Spleen (tissue), 11 donors: ENCODE measurements around the gene TNXB. TPM values are rescaled to one million over a fixed set of nuclear protein-coding genes. Genes with fewer than 3 reads are reported as not detected.
"Not testable (repeated sequence)": the region's sequence is repeated elsewhere in the genome, so short reads cannot be mapped to it uniquely, and the experiment has no call there.

Experiments
- DNase-seq: peaks from one replicate; pipeline ENCODE4 v3.0.0-alpha.2; 2020
- H3K27ac ChIP-seq, 8 donors: fragments of 200-600 bp; sonication (generic) in 7 of 8; 1 replicate in 4 of 8; 2 replicates in 4 of 8; pipeline versions ENCODE4 v1.5.0 to v1.8.0; 2016 to 2021; ENCODE audit warnings: inconsistent platforms in 4 of 8, mild to moderate bottlenecking in 4 of 8, moderate library complexity in 1 of 8
- H3K27me3 ChIP-seq, 7 donors: fragments of 200-600 bp; sonication (generic) in 6 of 7; replicated peaks in 1 of 7; 1 replicate in 4 of 7; 2 replicates in 3 of 7; pipeline versions ENCODE4 v1.5.0 to v1.8.0; 2016 to 2021; ENCODE audit warnings: inconsistent platforms in 3 of 7, mild to moderate bottlenecking in 1 of 7
- H3K36me3 ChIP-seq, 6 donors: fragments of 200-600 bp; sonication (generic) in 5 of 6; 1 replicate in 4 of 6; 2 replicates in 2 of 6; pipeline versions ENCODE4 v1.5.0 to v1.8.0; 2016 to 2021; ENCODE audit warnings: inconsistent platforms in 2 of 6
- H3K4me1 ChIP-seq, 6 donors: fragments of 200-600 bp; sonication (generic) in 5 of 6; 1 replicate in 3 of 6; 2 replicates in 3 of 6; pipeline versions ENCODE4 v1.5.0 to v1.8.0; 2016 to 2021; ENCODE audit warnings: inconsistent platforms in 3 of 6
- H3K4me3 ChIP-seq, 8 donors: fragments of 200-600 bp; sonication (generic) in 7 of 8; 1 replicate in 4 of 8; 2 replicates in 4 of 8; pipeline versions ENCODE4 v1.5.0 to v1.8.0; 2016 to 2021; ENCODE audit warnings: inconsistent platforms in 4 of 8, mild to moderate bottlenecking in 4 of 8, moderate library complexity in 2 of 8
- H3K9me3 ChIP-seq, 8 donors: fragments of 200-600 bp; sonication (generic) in 7 of 8; 1 replicate in 4 of 8; 2 replicates in 4 of 8; pipeline versions ENCODE4 v1.5.0 to v1.8.0; 2016 to 2021; ENCODE audit warnings: inconsistent platforms in 4 of 8
- POLR2AphosphoS5 ChIP-seq, 3 donors: sonication (generic); formaldehyde crosslinking; IDR thresholded peaks; one replicate each; pipeline ENCODE4 v1.5.1; 2017; ENCODE audit warnings: antibody characterized with exemption in 3 of 3
- WGBS, 5 donors: extraction: QIAGEN DNeasy Blood & Tissue Kit in 3 of 5; methylation state at CpG; one replicate each; pipeline versions ENCODE4 v1.1.5 to v1.1.7; 2013 to 2018; 5-methylcytosine and 5-hydroxymethylcytosine counted together
- intact Hi-C: fragments of 100-400 bp; cut with DNase I; formaldehyde crosslinking; loops from one replicate; pipeline ENCODE4 v1.15.0; 2023; ENCODE audit warnings: low total_unique reads
- polyA plus RNA-seq, 3 donors: library from polyadenylated mRNA; stranded (reverse); fragments of 200-250 nt; gene quantifications; one replicate each; pipeline ENCODE4 v1.2.1, GENCODE V29; 2013
- total RNA-seq, 7 donors: library from RNA; depleted of rRNA in 3 of 7; stranded (reverse); fragments of >200 nt in 3 of 7; fragmentation: NEBNext Ultra II Directional in 4 of 7; extraction: Animal tissue kit (Norgen Biotek cat#: 25700) in 4 of 7; gene quantifications; one replicate each; pipeline versions ENCODE4 v1.1.0 to v1.2.1, GENCODE V29; 2016 to 2021
- donor health status: healthy with polysubstance abuse.
- donor health status: DM: no; HTN: no; CAD: no; lungs with moderate emphysema.
- donor health status: DM: no; HTN: no; CAD: no.
- donor health status: Bipolar disorder and iron deficiency.
- donor health status: healthy.
- donor health status: DM: no; HTN: no; CAD: no.
- donor health status: DM: yes; HTN: yes; CAD: no.

The TNXB gene
- total and polyA plus RNA-seq, 10 donors: 13.7 to 117 (median 63.3) TPM

DNA sequence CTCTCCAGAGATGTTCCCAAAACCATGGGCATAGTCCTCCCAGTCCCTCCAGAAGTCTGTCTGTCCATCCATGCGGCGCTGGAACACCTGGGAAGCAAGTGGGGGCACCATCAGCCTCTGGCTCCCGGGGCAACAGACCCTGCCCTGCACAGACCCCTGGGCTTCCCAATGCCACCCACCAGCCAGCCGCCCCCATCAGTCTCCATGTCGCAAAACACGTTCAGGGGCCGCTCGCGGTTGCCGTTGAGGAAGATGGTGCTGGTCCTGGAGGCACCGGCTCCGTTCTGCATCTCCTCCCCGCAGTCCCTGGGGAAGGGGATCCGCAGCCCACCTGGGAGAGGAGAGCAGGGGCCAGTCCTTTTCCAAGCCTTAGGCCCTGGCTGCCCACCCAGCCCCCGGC, 66.9 kb downstream of the TNXB start:
- H3K27ac ChIP-seq, H3K4me3 ChIP-seq, H3K9me3 ChIP-seq, intact Hi-C loops, H3K36me3 ChIP-seq, H3K27me3 ChIP-seq: not testable (repeated sequence)
- 92 to 100% (median 94%) methylated on average over 5 to 14 of the region's 15 CpGs; no CpG with 5 or more reads in 1 of the 5 donors for WGBS, 5 donors
- DNase-seq: peak; percentile 55
- peaks cover 0 to 18% (median 10%) of the 10 kb centered on the region in 6 donors for H3K4me1 ChIP-seq

DNA sequence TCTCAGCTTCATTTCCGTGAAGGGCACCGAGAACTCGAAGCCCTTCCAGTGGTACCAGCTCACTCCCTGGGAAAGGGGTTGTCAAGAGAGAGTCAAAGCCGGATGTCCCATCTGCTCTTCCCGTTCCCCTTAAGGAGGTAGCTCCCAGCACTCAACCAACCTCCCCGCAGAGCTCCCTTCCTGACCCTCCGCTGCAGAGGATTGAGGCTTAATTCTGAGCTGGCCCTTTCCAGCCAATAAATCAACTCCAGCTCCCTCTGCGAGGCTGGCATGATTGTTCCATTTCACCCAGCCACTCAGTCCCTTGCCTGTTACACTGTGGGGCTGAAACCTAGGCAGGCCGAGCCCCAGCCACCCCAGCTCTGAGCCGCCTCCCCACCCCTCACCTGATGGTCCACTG, 67.8 kb downstream of the TNXB start:
- peak; percentile 46 for DNase-seq
- H3K36me3 ChIP-seq, H3K27me3 ChIP-seq, H3K4me1 ChIP-seq, H3K27ac ChIP-seq, H3K9me3 ChIP-seq, H3K4me3 ChIP-seq, intact Hi-C loops: not testable (repeated sequence)
- 76 to 83% (median 79%) methylated on average over 3 to 6 of the region's 10 CpGs; no CpG with 5 or more reads in 1 of the 5 donors for WGBS, 5 donors

DNA sequence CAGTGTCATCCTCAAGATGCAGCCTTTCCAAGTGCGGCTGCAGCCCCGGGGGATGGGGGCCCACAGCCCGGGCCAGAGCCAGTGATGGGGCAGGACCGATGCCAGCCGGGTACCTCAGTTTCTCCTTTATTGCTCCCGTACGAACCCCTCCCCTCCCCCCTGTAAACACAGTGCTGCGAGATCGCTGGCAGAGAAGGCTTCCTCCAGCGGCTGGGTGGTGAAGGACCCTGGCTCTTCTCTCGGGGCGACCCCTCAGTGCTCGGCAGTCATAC, 68.2 kb downstream of the TNXB start:
- intact Hi-C loops, H3K36me3 ChIP-seq, H3K4me3 ChIP-seq, H3K4me1 ChIP-seq, H3K9me3 ChIP-seq, H3K27me3 ChIP-seq, H3K27ac ChIP-seq: not testable (repeated sequence)
- 71 to 81% (median 79%) methylated on average over 5 to 7 of the region's 13 CpGs; no CpG with 5 or more reads in 2 of the 5 donors for WGBS, 5 donors
- peak; percentile 38 for DNase-seq

DNA sequence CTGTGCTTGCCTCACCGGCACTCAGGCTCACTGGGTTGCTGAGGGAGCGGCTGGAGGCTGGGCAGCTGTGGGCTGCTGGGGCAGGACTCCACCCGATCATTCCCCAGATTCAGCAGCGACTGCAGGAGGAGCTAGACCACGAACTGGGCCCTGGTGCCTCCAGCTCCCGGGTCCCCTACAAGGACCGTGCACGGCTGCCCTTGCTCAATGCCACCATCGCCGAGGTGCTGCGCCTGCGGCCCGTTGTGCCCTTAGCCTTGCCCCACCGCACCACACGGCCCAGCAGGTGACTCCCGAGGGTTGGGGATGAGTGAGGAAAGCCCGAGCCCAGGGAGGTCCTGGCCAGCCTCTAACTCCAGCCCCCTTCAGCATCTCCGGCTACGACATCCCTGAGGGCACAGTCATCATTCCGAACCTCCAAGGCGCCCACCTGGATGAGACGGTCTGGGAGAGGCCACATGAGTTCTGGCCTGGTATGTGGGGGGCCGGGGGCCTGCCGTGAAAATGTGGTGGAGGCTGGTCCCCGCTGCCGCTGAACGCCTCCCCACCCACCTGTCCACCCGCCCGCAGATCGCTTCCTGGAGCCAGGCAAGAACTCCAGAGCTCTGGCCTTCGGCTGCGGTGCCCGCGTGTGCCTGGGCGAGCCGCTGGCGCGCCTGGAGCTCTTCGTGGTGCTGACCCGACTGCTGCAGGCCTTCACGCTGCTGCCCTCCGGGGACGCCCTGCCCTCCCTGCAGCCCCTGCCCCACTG, 68.7 kb downstream of the TNXB start:
- H3K9me3 ChIP-seq, intact Hi-C loops, H3K36me3 ChIP-seq, DNase-seq, H3K27me3 ChIP-seq, H3K4me1 ChIP-seq, H3K4me3 ChIP-seq, H3K27ac ChIP-seq: not testable (repeated sequence)
- 85 to 96% (median 93%) methylated on average over 22 of the region's 43 CpGs; no CpG with 5 or more reads in 2 of the 5 donors for WGBS, 5 donors

DNA sequence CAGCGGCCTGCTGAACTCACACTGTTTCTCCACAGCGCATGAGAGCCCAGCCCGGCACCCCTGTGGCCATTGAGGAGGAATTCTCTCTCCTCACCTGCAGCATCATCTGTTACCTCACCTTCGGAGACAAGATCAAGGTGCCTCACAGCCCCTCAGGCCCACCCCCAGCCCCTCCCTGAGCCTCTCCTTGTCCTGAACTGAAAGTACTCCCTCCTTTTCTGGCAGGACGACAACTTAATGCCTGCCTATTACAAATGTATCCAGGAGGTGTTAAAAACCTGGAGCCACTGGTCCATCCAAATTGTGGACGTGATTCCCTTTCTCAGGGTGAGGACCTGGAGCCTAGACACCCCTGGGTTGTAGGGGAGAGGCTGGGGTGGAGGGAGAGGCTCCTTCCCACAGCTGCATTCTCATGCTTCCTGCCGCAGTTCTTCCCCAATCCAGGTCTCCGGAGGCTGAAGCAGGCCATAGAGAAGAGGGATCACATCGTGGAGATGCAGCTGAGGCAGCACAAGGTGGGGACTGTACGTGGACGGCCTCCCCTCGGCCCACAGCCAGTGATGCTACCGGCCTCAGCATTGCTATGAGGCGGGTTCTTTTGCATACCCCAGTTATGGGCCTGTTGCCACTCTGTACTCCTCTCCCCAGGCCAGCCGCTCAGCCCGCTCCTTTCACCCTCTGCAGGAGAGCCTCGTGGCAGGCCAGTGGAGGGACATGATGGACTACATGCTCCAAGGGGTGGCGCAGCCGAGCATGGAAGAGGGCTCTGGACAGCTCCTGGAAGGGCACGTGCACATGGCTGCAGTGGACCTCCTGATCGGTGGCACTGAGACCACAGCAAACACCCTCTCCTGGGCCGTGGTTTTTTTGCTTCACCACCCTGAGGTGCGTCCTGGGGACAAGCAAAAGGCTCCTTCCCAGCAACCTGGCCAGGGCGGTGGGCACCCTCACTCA, 69.5 kb downstream of the TNXB start:
- 79 to 98% (median 80%) methylated on average over 4 to 23 of the region's 24 CpGs for WGBS, 5 donors
- H3K9me3 ChIP-seq, H3K4me3 ChIP-seq, H3K27ac ChIP-seq, DNase-seq, intact Hi-C loops, H3K36me3 ChIP-seq, H3K27me3 ChIP-seq, H3K4me1 ChIP-seq: not testable (repeated sequence)

DNA sequence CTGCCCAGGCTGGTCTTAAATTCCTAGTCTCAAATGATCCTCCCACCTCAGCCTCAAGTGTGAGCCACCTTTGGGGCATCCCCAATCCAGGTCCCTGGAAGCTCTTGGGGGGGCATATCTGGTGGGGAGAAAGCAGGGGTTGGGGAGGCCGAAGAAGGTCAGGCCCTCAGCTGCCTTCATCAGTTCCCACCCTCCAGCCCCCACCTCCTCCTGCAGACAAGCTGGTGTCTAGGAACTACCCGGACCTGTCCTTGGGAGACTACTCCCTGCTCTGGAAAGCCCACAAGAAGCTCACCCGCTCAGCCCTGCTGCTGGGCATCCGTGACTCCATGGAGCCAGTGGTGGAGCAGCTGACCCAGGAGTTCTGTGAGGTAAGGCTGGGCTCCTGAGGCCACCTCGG, 70.3 kb downstream of the TNXB start:
- H3K9me3 ChIP-seq, H3K4me1 ChIP-seq, H3K27me3 ChIP-seq, intact Hi-C loops, DNase-seq, H3K4me3 ChIP-seq, H3K27ac ChIP-seq, H3K36me3 ChIP-seq: not testable (repeated sequence)
- 82 to 87% (median 84%) methylated on average over 2 to 4 of the region's 5 CpGs for WGBS, 5 donors

DNA sequence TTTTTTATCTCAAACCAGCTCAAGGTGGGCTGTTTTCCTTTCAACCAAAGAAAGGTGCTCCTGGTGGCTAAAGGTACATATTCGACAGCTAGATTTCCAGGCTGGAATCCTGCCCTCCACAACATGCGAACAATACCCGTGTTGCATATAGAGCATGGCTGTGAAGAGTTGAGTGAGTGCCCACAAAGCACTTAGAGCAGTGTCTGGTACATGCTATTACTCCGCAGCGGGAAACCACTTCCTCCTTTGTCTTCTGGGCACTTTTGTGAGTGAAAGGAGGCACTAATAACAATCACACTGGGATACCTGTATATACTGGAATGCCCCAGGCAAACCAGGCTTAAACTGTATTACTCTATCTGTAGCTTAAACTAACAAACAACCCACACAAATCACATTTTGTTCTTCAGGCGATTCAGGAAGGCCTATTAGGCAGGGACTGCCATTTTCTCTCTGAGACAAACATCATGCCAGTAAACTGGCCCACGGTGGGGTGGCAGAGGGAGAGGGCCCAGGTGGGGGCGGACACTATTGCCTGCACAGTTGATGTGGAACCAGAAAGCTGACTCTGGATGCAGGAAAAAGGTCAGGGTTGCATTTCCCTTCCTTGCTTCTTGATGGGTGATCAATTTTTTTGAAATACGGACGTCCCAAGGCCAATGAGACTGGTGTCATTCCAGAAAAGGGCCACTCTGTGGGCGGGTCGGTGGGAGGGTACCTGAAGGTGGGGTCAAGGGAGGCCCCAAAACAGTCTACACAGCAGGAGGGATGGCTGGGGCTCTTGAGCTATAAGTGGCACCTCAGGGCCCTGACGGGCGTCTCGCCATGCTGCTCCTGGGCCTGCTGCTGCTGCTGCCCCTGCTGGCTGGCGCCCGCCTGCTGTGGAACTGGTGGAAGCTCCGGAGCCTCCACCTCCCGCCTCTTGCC, 71.3 kb downstream of the TNXB start, which contains the start of gene CYP21A2:
Gene CYP21A2, plus strand, starts transcription at position 818 of the 927 bp plus-strand sequence. Its CDS starts 8 bp downstream, at position 826.
- DNase-seq, H3K36me3 ChIP-seq, intact Hi-C loops, H3K4me3 ChIP-seq, H3K4me1 ChIP-seq, H3K27me3 ChIP-seq, H3K9me3 ChIP-seq: not testable (repeated sequence)
- WGBS, 5 donors: 51 to 81% (median 68%) methylated on average over 9 to 15 of the region's 19 CpGs
- H3K27ac ChIP-seq: peak within 1 kb of the TSS in 2 of 8 donors; percentile 12 to 53
- TF ChIP-seq POLR2AphosphoS5 (IDR thresholded peaks at IDR 0.05): peak in 1 of 3 donors; percentile 3

DNA sequence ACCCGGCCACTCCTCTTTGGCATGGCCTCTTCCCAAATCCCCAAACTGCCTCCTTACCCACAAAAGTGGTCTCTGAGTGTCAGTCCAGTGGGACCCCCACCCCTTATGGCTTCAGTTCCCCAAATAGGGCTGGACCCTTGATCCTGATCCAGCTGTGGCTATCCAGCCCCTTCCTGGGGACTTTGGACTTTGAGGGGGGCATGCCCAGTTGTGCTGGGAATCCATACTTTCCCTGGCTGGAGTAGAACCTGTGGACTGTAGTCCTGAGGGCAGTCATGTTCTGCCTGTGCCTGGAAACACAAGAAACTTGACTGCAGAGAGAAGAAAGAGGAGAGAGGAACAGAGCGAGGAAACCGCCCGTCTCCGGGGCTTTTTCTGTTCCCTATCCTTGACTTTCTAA, 72.0 kb downstream of the TNXB start:
- H3K36me3 ChIP-seq, H3K27me3 ChIP-seq, H3K4me1 ChIP-seq, H3K9me3 ChIP-seq, intact Hi-C loops, DNase-seq, H3K4me3 ChIP-seq: not testable (repeated sequence)
- WGBS, 5 donors: 38 to 69% (median 41%) methylated on average over 4 to 5 of the region's 5 CpGs
- peak overlapping the region in 1 of 8 donors; percentile 53 for H3K27ac ChIP-seq

DNA sequence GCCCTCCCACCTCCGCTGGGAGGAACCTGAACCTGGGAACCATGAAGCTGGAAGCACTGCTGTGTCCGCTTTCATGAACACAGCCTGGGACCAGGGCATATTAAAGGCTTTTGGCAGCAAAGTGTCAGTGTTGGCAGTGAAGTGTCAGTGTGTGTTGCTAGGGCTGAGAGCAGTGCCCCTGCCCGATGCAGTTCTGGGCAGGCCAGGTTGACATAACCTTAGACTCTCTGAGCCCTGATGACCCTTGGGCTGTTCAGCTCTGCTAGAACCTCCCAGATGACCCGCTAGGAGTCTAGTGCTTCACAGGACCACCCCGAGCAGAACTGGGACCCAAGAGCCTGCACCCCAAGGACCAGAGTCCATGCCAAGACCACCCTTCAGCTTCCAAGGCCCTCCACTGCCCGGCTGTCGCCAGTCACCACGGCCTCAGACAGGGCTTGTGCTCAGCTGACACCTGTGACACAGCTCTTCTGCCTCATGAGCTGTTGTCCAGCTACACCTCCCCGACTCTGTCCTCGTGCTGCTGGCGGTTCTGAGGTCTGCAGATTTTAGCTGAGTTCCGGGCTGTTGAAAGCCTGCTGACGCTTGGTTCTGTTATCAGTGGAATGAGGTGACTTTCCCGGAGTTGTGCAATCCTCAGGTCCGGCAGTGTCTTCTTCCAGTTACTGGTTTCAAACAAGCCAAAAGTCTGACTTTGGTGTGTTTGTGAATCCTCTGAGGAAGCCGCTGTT, 73.7 kb downstream of the TNXB start:
- H3K9me3 ChIP-seq, DNase-seq, H3K36me3 ChIP-seq, intact Hi-C loops, H3K4me1 ChIP-seq, H3K4me3 ChIP-seq, H3K27ac ChIP-seq, H3K27me3 ChIP-seq: not testable (repeated sequence)
- WGBS, 5 donors: no CpG with 5 or more reads among the region's 16 CpGs
